Stimulated activated CD4-positive, alpha-beta T cell treated with anti-CD3 and anti-CD28 coated beads, TNF-alpha, amount 100 ng/mL, for 48 hours (primary cell): ENCODE data around the gene YPEL4.

Source experiments
- DNase-seq, 3 donors: peaks; one replicate each; pipeline ENCODE4 v3.0.0-alpha.2; 2020; ENCODE audit warnings: low read depth in 3 of 3

Gene YPEL4

GRCh38 chr11:57633394-57634070, 16.2 kb downstream of the YPEL4 start:
- no peak for DNase-seq

GRCh38 chr11:57632116-57632515, 17.6 kb downstream of the YPEL4 start:
- DNase-seq = no peak

- DNase-seq = no peak
Observed at GRCh38 chr11:57630171-57630570, 19.5 kb downstream of the YPEL4 start.

- DNase-seq = no peak
Observed at GRCh38 chr11:57626895-57627294, 22.8 kb downstream of the YPEL4 start.

- DNase-seq = no peak
Observed at GRCh38 chr11:57624864-57625263, 24.8 kb downstream of the YPEL4 start.

GRCh38 chr11:57622263-57622662, 27.4 kb downstream of the YPEL4 start:
- no peak for DNase-seq

- no peak for DNase-seq
Observed at GRCh38 chr11:57620467-57620866, 29.2 kb downstream of the YPEL4 start.

- DNase-seq = no peak
Observed at GRCh38 chr11:57619331-57619730, 30.4 kb downstream of the YPEL4 start.

- DNase-seq = no peak
Observed at GRCh38 chr11:57618438-57618837, 31.3 kb downstream of the YPEL4 start.

GRCh38 chr11:57616595-57616994, 33.1 kb downstream of the YPEL4 start:
- no peak for DNase-seq

GRCh38 chr11:57615308-57615707, 34.4 kb downstream of the YPEL4 start:
- DNase-seq = no peak

- no peak for DNase-seq
Observed at GRCh38 chr11:57614234-57614772, 35.4 kb downstream of the YPEL4 start.

- no peak for DNase-seq
Observed at GRCh38 chr11:57610170-57610569, 39.5 kb downstream of the YPEL4 start.

GRCh38 chr11:57605028-57605420, 44.7 kb downstream of the YPEL4 start:
- no peak for DNase-seq

- DNase-seq = no peak
Observed at GRCh38 chr11:57604296-57605027, 45.2 kb downstream of the YPEL4 start.

GRCh38 chr11:57601297-57601696, 48.4 kb downstream of the YPEL4 start:
- no peak for DNase-seq

- no peak for DNase-seq
Observed at GRCh38 chr11:57599381-57599780, 50.3 kb downstream of the YPEL4 start.

- no peak for DNase-seq
Observed at GRCh38 chr11:57598831-57599155, 50.9 kb downstream of the YPEL4 start.

GRCh38 chr11:57597916-57598830, 51.5 kb downstream of the YPEL4 start:
- no peak for DNase-seq

GRCh38 chr11:57597461-57597915, 52.2 kb downstream of the YPEL4 start, which contains the start of gene SERPING1:
Gene SERPING1 (plus strand): TSS chr11:57597685. CDS start chr11:57598271, 586 bp downstream.
- no peak for DNase-seq

- no peak for DNase-seq
Observed at GRCh38 chr11:57596266-57596885, 53.3 kb downstream of the YPEL4 start.
